NB4 (cell line): ENCODE measurements around the gene CPED1.

Experiments
- MYC ChIP-seq: IDR thresholded peaks from 2 replicates; pipeline ENCODE4 v1.6.1; 2011; ENCODE audit warnings: low read depth, low read length
- POLR2A ChIP-seq: IDR thresholded peaks from 2 replicates; pipeline ENCODE4 v1.6.1; 2011; ENCODE audit warnings: mild to moderate bottlenecking; ENCODE audit not compliant: insufficient read length; ENCODE audit errors: extremely low read depth
- TF ChIP-seq, protein P1 (sequence below): IDR thresholded peaks from one replicate; pipeline ENCODE4 v1.5.1; 2012; ENCODE audit warnings: low read depth, low read length
- TF ChIP-seq, protein P2 (sequence below): IDR thresholded peaks from 2 replicates; pipeline ENCODE4 v1.6.1; 2011; ENCODE audit warnings: low read depth, low read length

DNA sequence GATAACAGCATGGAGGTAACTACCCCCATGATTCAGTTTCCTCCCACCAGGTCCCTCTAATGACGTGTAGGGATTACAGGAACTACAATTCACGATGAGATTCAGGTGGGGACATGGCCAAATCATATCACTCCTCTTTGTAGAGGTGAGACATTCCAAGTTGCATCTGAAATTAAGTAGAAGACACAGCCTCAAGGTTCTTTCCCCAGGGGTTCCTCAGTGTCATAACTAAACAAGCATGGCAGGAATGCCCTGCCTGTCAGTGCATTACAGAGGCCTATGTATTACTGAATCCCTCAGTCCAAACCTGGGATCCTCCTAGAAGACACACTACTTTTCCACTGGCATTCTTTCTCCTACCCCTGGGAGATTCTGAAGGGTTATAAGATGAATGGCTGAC lies 297.7 kb downstream of the CPED1 start:
- TF ChIP-seq, protein P1, sequence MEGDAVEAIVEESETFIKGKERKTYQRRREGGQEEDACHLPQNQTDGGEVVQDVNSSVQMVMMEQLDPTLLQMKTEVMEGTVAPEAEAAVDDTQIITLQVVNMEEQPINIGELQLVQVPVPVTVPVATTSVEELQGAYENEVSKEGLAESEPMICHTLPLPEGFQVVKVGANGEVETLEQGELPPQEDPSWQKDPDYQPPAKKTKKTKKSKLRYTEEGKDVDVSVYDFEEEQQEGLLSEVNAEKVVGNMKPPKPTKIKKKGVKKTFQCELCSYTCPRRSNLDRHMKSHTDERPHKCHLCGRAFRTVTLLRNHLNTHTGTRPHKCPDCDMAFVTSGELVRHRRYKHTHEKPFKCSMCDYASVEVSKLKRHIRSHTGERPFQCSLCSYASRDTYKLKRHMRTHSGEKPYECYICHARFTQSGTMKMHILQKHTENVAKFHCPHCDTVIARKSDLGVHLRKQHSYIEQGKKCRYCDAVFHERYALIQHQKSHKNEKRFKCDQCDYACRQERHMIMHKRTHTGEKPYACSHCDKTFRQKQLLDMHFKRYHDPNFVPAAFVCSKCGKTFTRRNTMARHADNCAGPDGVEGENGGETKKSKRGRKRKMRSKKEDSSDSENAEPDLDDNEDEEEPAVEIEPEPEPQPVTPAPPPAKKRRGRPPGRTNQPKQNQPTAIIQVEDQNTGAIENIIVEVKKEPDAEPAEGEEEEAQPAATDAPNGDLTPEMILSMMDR: no peak
- no peak for TF ChIP-seq POLR2A
- TF ChIP-seq MYC: no peak
- TF ChIP-seq, protein P2, sequence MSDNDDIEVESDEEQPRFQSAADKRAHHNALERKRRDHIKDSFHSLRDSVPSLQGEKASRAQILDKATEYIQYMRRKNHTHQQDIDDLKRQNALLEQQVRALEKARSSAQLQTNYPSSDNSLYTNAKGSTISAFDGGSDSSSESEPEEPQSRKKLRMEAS: no peak
